ENCODE measurements around the gene MAFG. TPM values are rescaled to one million over a fixed set of nuclear protein-coding genes. Genes with fewer than 3 reads are reported as not detected.
A peak's percentile ranks its signal among the peaks of the same experiment; 100 is the strongest.

MAFG gene
- total and polyA plus RNA-seq, 2 donors (not counting 1 experiment from before 2014, with no cell fraction given) = 11.3 to 20.6 TPM

DNA sequence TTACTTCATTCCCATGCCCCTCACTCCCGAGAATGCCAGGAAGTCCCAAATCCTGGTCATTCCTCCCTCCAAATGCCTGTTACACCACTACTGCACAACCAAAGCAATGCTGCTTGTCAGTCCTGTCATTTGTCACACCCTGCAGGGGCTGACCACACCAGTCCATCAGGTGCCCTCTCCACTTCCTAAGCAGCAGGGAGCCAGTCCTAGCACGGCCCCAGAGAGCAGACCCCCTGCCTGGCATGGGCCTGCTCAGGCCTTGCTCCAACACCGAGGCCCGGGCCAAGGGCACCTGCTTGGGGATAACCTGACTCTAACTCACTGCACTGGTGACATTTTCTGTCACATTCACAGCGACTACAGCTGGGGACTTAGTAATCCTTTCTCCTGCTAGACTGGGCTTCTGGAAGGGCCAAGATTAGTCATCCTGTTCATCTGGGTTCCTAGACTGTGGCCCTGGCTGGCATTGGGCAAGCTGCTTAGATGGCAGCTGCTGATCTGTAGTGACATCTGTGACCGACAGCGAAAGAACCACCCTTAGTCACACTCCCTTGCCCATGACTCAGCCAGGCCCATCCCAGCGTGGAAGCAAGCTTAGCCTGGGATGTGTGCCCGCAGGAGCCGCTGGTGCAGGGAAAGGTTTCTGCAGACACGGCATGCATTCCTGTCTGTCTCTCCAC, 41.5 kb downstream of the MAFG start:
- DNase-seq (ENCODE audit: low read depth in 2 of 2) = peak in 1 of 2 donors; percentile 68
- Histone ChIP-seq H4K20me1 (ENCODE audit: control insufficient read depth, extremely low read depth, insufficient read depth, low read length) (no peaks in the 10 kb centered on the region), H3K27ac (ENCODE audit: insufficient read depth, low read length) (no peak overlapping the region), H3K27me3 (ENCODE audit: control insufficient read depth, insufficient read depth, low read length) (no peaks in the 10 kb centered on the region), H2AFZ (ENCODE audit: low read length) (no peak overlapping the region), H3K9me3 (ENCODE audit: control insufficient read depth, insufficient read depth, low read depth, low read length) (no peaks in the 10 kb centered on the region), H3K4me1 (ENCODE audit: control insufficient read depth, extremely low read depth, insufficient read depth, low read length) (peaks cover 19% of the 10 kb centered on the region), H3K4me3 (replicated peaks in 1 of 4; ENCODE audit: control extremely low read depth in 1 of 4, insufficient read depth in 1 of 4, low read depth in 3 of 4, low read length in 4 of 4) (no peak overlapping the region), H3K36me3 (ENCODE audit: control insufficient read depth, insufficient read depth, low read length) (peaks cover 35% of the 10 kb centered on the region), H3K4me2 (ENCODE audit: extremely low read depth, insufficient read depth, low read length) (no peak overlapping the region), H3K79me2 (ENCODE audit: control insufficient read depth, insufficient read depth, low read length) (peaks cover 47% of the 10 kb centered on the region), H3K9ac (ENCODE audit: insufficient read depth, low read length) (no peak overlapping the region)
- TF ChIP-seq, protein P1, sequence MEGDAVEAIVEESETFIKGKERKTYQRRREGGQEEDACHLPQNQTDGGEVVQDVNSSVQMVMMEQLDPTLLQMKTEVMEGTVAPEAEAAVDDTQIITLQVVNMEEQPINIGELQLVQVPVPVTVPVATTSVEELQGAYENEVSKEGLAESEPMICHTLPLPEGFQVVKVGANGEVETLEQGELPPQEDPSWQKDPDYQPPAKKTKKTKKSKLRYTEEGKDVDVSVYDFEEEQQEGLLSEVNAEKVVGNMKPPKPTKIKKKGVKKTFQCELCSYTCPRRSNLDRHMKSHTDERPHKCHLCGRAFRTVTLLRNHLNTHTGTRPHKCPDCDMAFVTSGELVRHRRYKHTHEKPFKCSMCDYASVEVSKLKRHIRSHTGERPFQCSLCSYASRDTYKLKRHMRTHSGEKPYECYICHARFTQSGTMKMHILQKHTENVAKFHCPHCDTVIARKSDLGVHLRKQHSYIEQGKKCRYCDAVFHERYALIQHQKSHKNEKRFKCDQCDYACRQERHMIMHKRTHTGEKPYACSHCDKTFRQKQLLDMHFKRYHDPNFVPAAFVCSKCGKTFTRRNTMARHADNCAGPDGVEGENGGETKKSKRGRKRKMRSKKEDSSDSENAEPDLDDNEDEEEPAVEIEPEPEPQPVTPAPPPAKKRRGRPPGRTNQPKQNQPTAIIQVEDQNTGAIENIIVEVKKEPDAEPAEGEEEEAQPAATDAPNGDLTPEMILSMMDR (conservative IDR thresholded peaks at IDR 0.05 in 1 of 2, IDR thresholded peaks at IDR 0.05 in 1 of 2; ENCODE audit: low read depth in 1 of 2, low read length in 2 of 2) = no peak
- TF ChIP-seq EZH2 (IDR thresholded peaks at IDR 0.05; ENCODE audit: low read length, missing control alignments) = no peak

DNA sequence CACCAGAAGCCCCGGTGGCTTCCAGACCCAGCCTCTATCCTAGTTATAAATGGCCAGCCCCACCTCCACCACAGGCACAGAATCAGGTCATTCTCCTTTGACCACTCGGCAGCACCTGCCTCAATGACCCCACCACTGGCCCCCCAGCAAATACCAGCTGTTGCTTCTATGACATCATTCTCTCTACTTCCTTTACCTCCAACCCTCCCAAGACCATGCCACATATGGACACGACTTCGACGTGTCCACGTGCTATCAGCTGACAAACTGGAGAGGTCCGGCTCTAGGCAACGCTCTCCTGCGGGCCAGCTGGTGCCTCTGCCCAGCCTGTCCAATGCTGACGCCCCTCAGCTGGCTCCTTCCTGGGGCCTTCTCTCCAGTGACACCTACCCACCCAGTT, 42.1 kb downstream of the MAFG start:
- Histone ChIP-seq H2AFZ (ENCODE audit: low read length) (no peak overlapping the region), H3K79me2 (ENCODE audit: control insufficient read depth, insufficient read depth, low read length) (peaks cover 42% of the 10 kb centered on the region), H3K9me3 (ENCODE audit: control insufficient read depth, insufficient read depth, low read depth, low read length) (no peaks in the 10 kb centered on the region), H3K4me1 (ENCODE audit: control insufficient read depth, extremely low read depth, insufficient read depth, low read length) (peaks cover 19% of the 10 kb centered on the region), H3K9ac (ENCODE audit: insufficient read depth, low read length) (no peak overlapping the region), H4K20me1 (ENCODE audit: control insufficient read depth, extremely low read depth, insufficient read depth, low read length) (no peaks in the 10 kb centered on the region), H3K27me3 (ENCODE audit: control insufficient read depth, insufficient read depth, low read length) (no peaks in the 10 kb centered on the region), H3K27ac (ENCODE audit: insufficient read depth, low read length) (no peak overlapping the region), H3K36me3 (ENCODE audit: control insufficient read depth, insufficient read depth, low read length) (peaks cover 35% of the 10 kb centered on the region), H3K4me2 (ENCODE audit: extremely low read depth, insufficient read depth, low read length) (no peak overlapping the region), H3K4me3 (replicated peaks in 1 of 4; ENCODE audit: control extremely low read depth in 1 of 4, insufficient read depth in 1 of 4, low read depth in 3 of 4, low read length in 4 of 4) (no peak overlapping the region)
- TF ChIP-seq, protein P1 (conservative IDR thresholded peaks at IDR 0.05 in 1 of 2, IDR thresholded peaks at IDR 0.05 in 1 of 2; ENCODE audit: low read depth in 1 of 2, low read length in 2 of 2) = no peak
- TF ChIP-seq EZH2 (IDR thresholded peaks at IDR 0.05; ENCODE audit: low read length, missing control alignments) = no peak
- DNase-seq (ENCODE audit: low read depth in 2 of 2) = no peak

DNA sequence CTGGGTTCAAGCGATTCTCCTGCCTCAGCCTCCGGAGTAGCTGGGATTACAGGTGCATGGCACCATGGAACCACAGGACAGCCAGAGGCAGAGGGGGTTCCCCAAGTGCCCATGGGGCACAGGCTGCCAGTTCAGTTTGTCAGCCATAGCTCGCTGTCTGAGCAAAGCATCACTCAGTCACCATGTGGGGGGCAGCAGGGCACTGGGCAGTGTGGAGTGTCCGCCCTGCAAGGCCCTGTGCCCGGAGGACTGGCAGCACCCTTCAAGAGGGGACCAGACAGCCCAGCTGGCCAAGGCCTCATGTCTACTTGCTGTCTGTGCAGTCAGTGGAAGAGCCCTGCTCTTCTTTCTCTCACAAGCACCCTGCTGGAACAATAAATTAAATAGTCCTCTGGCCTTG, 42.6 kb downstream of the MAFG start:
- no peak for DNase-seq (ENCODE audit: low read depth in 2 of 2)
- no peak overlapping the region for H3K9ac ChIP-seq (ENCODE audit: insufficient read depth, low read length)
- H3K79me2 ChIP-seq (ENCODE audit: control insufficient read depth, insufficient read depth, low read length) = peaks cover 37% of the 10 kb centered on the region
- no peaks in the 10 kb centered on the region for H3K27me3 ChIP-seq (ENCODE audit: control insufficient read depth, insufficient read depth, low read length)
- TF ChIP-seq, protein P1 (conservative IDR thresholded peaks at IDR 0.05 in 1 of 2, IDR thresholded peaks at IDR 0.05 in 1 of 2; ENCODE audit: low read depth in 1 of 2, low read length in 2 of 2) = no peak
- TF ChIP-seq EZH2 (IDR thresholded peaks at IDR 0.05; ENCODE audit: low read length, missing control alignments) = no peak
- H2AFZ ChIP-seq (ENCODE audit: low read length) = no peak overlapping the region
- H4K20me1 ChIP-seq (ENCODE audit: control insufficient read depth, extremely low read depth, insufficient read depth, low read length) = no peaks in the 10 kb centered on the region
- peaks cover 15% of the 10 kb centered on the region for H3K4me1 ChIP-seq (ENCODE audit: control insufficient read depth, extremely low read depth, insufficient read depth, low read length)
- no peak overlapping the region for H3K4me2 ChIP-seq (ENCODE audit: extremely low read depth, insufficient read depth, low read length)
- H3K9me3 ChIP-seq (ENCODE audit: control insufficient read depth, insufficient read depth, low read depth, low read length) = no peaks in the 10 kb centered on the region
- no peak overlapping the region for H3K4me3 ChIP-seq (replicated peaks in 1 of 4; ENCODE audit: control extremely low read depth in 1 of 4, insufficient read depth in 1 of 4, low read depth in 3 of 4, low read length in 4 of 4)
- no peak overlapping the region for H3K27ac ChIP-seq (ENCODE audit: insufficient read depth, low read length)
- peaks cover 35% of the 10 kb centered on the region for H3K36me3 ChIP-seq (ENCODE audit: control insufficient read depth, insufficient read depth, low read length)

Measured in fibroblast of lung (primary cell).